ENCODE measurements around the gene ACAP3. TPM values are rescaled to one million over a fixed set of nuclear protein-coding genes. Genes with fewer than 3 reads are reported as not detected.

ACAP3 gene
- total and polyA plus RNA-seq, 3 experiments from 2014 or later = 6.9 to 38.8 (median 36.4) TPM

GRCh38 chr1:1347026-1347595 is 39.4 kb upstream of the ACAP3 start:
- H3K4me1 Mint-ChIP-seq = peaks cover 6 to 25% (median 13%) of the 10 kb centered on the region in 3 donors
- no peaks in the 10 kb centered on the region for H3K9me3 ChIP-seq (ENCODE audit: low read length)
- peak overlapping the region in 5 of 8 donors; percentile 20 to 54 (median 38) for H3K27ac Mint-ChIP-seq
- peak overlapping the region; percentile 50 to 83 (median 74) for H3K4me3 Mint-ChIP-seq
- H3K36me3 Mint-ChIP-seq = no peaks in the 10 kb centered on the region
- POLR2A ChIA-PET = no interaction called here
- H3K27me3 ChIP-seq (ENCODE audit: insufficient read depth, low read length, poor library complexity, severe bottlenecking) = no peaks in the 10 kb centered on the region
- H3K4me3 ChIP-seq (ENCODE audit: low read length) = no peak overlapping the region
- H3K27ac ChIP-seq (ENCODE audit: low read depth, low read length) = peak overlapping the region; percentile 61
- no peaks in the 10 kb centered on the region for H3K36me3 ChIP-seq (ENCODE audit: insufficient read depth, low read length)
- CTCF ChIA-PET = interaction anchor here (2.1 kb wide), 1 partner anchor 25 kb away, joined by 6 read pairs; no protein-coding TSS in a partner anchor
- no peak for DNase-seq
- H3K27me3 Mint-ChIP-seq = peaks cover 0 to 2% of the 10 kb centered on the region in 2 donors
- no peaks in the 10 kb centered on the region for H3K9me3 Mint-ChIP-seq
- H3K4me1 ChIP-seq (ENCODE audit: insufficient read depth, low read length) = peaks cover 16% of the 10 kb centered on the region

- CTCF ChIA-PET = interaction anchor here (2.1 kb wide), 1 partner anchor 25 kb away, joined by 6 read pairs; no protein-coding TSS in a partner anchor
- H3K4me1 Mint-ChIP-seq = peaks cover 5 to 22% (median 11%) of the 10 kb centered on the region in 3 donors
- no peaks in the 10 kb centered on the region for H3K9me3 Mint-ChIP-seq
- no peaks in the 10 kb centered on the region for H3K36me3 Mint-ChIP-seq
- no peaks in the 10 kb centered on the region for H3K36me3 ChIP-seq (ENCODE audit: insufficient read depth, low read length)
- no peaks in the 10 kb centered on the region for H3K27me3 Mint-ChIP-seq
- no peak overlapping the region for H3K4me3 ChIP-seq (ENCODE audit: low read length)
- no peaks in the 10 kb centered on the region for H3K27me3 ChIP-seq (ENCODE audit: insufficient read depth, low read length, poor library complexity, severe bottlenecking)
- H3K4me1 ChIP-seq (ENCODE audit: insufficient read depth, low read length) = peaks cover 16% of the 10 kb centered on the region
- H3K4me3 Mint-ChIP-seq = peak overlapping the region in 5 of 7 donors; percentile 50 to 83 (median 61)
- DNase-seq = no peak
- POLR2A ChIA-PET = no interaction called here
- peak overlapping the region in 1 of 8 donors; percentile 20 for H3K27ac Mint-ChIP-seq
- no peak overlapping the region for H3K27ac ChIP-seq (ENCODE audit: low read depth, low read length)
- no peaks in the 10 kb centered on the region for H3K9me3 ChIP-seq (ENCODE audit: low read length)
Observed at GRCh38 chr1:1346501-1346890, 38.8 kb upstream of the ACAP3 start.

GRCh38 chr1:1345860-1346500 is 38.2 kb upstream of the ACAP3 start:
- no peak for DNase-seq
- ChIA-PET CTCF (interaction anchor here (2.1 kb wide), 1 partner anchor 26 kb away, joined by 6 read pairs; no protein-coding TSS in a partner anchor), POLR2A (no interaction called here)
- no peaks in the 10 kb centered on the region for H3K27me3 ChIP-seq (ENCODE audit: insufficient read depth, low read length, poor library complexity, severe bottlenecking)
- no peaks in the 10 kb centered on the region for H3K9me3 Mint-ChIP-seq
- H3K27me3 Mint-ChIP-seq = no peaks in the 10 kb centered on the region
- H3K4me1 ChIP-seq (ENCODE audit: insufficient read depth, low read length) = peaks cover 16% of the 10 kb centered on the region
- no peak overlapping the region for H3K27ac Mint-ChIP-seq
- H3K27ac ChIP-seq (ENCODE audit: low read depth, low read length) = no peak overlapping the region
- H3K36me3 ChIP-seq (ENCODE audit: insufficient read depth, low read length) = no peaks in the 10 kb centered on the region
- peaks cover 9 to 22% (median 11%) of the 10 kb centered on the region in 3 donors for H3K4me1 Mint-ChIP-seq
- peak overlapping the region in 1 of 7 donors; percentile 25 for H3K4me3 Mint-ChIP-seq
- peaks cover 0 to 4% (median 4%) of the 10 kb centered on the region in 3 donors for H3K36me3 Mint-ChIP-seq
- H3K9me3 ChIP-seq (ENCODE audit: low read length) = no peaks in the 10 kb centered on the region
- no peak overlapping the region for H3K4me3 ChIP-seq (ENCODE audit: low read length)

GRCh38 chr1:1345384-1345783 is 37.7 kb upstream of the ACAP3 start:
- DNase-seq = no peak
- CTCF ChIA-PET = interaction anchor here (2.1 kb wide), 1 partner anchor 27 kb away, joined by 6 read pairs; no protein-coding TSS in a partner anchor
- Mint-ChIP-seq H3K36me3 (peaks cover 0 to 10% (median 9%) of the 10 kb centered on the region in 3 donors), H3K9me3 (no peaks in the 10 kb centered on the region), H3K4me1 (peaks cover 11 to 22% (median 11%) of the 10 kb centered on the region in 3 donors), H3K27ac (no peak overlapping the region), H3K27me3 (no peaks in the 10 kb centered on the region), H3K4me3 (no peak overlapping the region)
- H3K4me1 ChIP-seq (ENCODE audit: insufficient read depth, low read length) = peaks cover 16% of the 10 kb centered on the region
- H3K4me3 ChIP-seq (ENCODE audit: low read length) = no peak overlapping the region
- H3K27ac ChIP-seq (ENCODE audit: low read depth, low read length) = no peak overlapping the region
- POLR2A ChIA-PET = no interaction called here
- H3K27me3 ChIP-seq (ENCODE audit: insufficient read depth, low read length, poor library complexity, severe bottlenecking) = no peaks in the 10 kb centered on the region
- no peaks in the 10 kb centered on the region for H3K9me3 ChIP-seq (ENCODE audit: low read length)
- H3K36me3 ChIP-seq (ENCODE audit: insufficient read depth, low read length) = no peaks in the 10 kb centered on the region

- POLR2A ChIA-PET = no interaction called here
- Mint-ChIP-seq H3K27me3 (no peaks in the 10 kb centered on the region), H3K36me3 (peaks cover 0 to 14% (median 9%) of the 10 kb centered on the region in 3 donors), H3K4me1 (peaks cover 11 to 22% (median 11%) of the 10 kb centered on the region in 3 donors), H3K9me3 (no peaks in the 10 kb centered on the region), H3K27ac (peak overlapping the region in 1 of 8 donors; percentile 65), H3K4me3 (no peak overlapping the region)
- H3K9me3 ChIP-seq (ENCODE audit: low read length) = no peaks in the 10 kb centered on the region
- H3K36me3 ChIP-seq (ENCODE audit: insufficient read depth, low read length) = no peaks in the 10 kb centered on the region
- no peaks in the 10 kb centered on the region for H3K27me3 ChIP-seq (ENCODE audit: insufficient read depth, low read length, poor library complexity, severe bottlenecking)
- peaks cover 16% of the 10 kb centered on the region for H3K4me1 ChIP-seq (ENCODE audit: insufficient read depth, low read length)
- no peak for DNase-seq
- H3K4me3 ChIP-seq (ENCODE audit: low read length) = no peak overlapping the region
- no peak overlapping the region for H3K27ac ChIP-seq (ENCODE audit: low read depth, low read length)
- CTCF ChIA-PET = no interaction called here
Observed at GRCh38 chr1:1344655-1345361, 37.1 kb upstream of the ACAP3 start.

GRCh38 chr1:1343811-1344421 is 36.2 kb upstream of the ACAP3 start:
- no peaks in the 10 kb centered on the region for H3K27me3 Mint-ChIP-seq
- no peak overlapping the region for H3K4me3 Mint-ChIP-seq
- H3K36me3 Mint-ChIP-seq = peaks cover 0 to 19% (median 9%) of the 10 kb centered on the region in 3 donors
- H3K4me3 ChIP-seq (ENCODE audit: low read length) = no peak overlapping the region
- H3K27ac ChIP-seq (ENCODE audit: low read depth, low read length) = no peak overlapping the region
- no peaks in the 10 kb centered on the region for H3K36me3 ChIP-seq (ENCODE audit: insufficient read depth, low read length)
- H3K27me3 ChIP-seq (ENCODE audit: insufficient read depth, low read length, poor library complexity, severe bottlenecking) = no peaks in the 10 kb centered on the region
- peaks cover 11 to 22% (median 11%) of the 10 kb centered on the region in 3 donors for H3K4me1 Mint-ChIP-seq
- POLR2A ChIA-PET = no interaction called here
- H3K9me3 Mint-ChIP-seq = no peaks in the 10 kb centered on the region
- H3K27ac Mint-ChIP-seq = no peak overlapping the region
- CTCF ChIA-PET = no interaction called here
- peaks cover 16% of the 10 kb centered on the region for H3K4me1 ChIP-seq (ENCODE audit: insufficient read depth, low read length)
- H3K9me3 ChIP-seq (ENCODE audit: low read length) = no peaks in the 10 kb centered on the region
- no peak for DNase-seq

GRCh38 chr1:1342584-1343115 is 34.9 kb upstream of the ACAP3 start:
- Histone ChIP-seq H3K36me3 (ENCODE audit: insufficient read depth, low read length) (no peaks in the 10 kb centered on the region), H3K27ac (ENCODE audit: low read depth, low read length) (no peak overlapping the region), H3K4me3 (ENCODE audit: low read length) (no peak overlapping the region), H3K4me1 (ENCODE audit: insufficient read depth, low read length) (peaks cover 8% of the 10 kb centered on the region), H3K27me3 (ENCODE audit: insufficient read depth, low read length, poor library complexity, severe bottlenecking) (no peaks in the 10 kb centered on the region), H3K9me3 (ENCODE audit: low read length) (no peaks in the 10 kb centered on the region)
- CTCF ChIA-PET = no interaction called here
- no peak overlapping the region for H3K27ac Mint-ChIP-seq
- H3K36me3 Mint-ChIP-seq = peaks cover 0 to 25% (median 11%) of the 10 kb centered on the region in 3 donors
- DNase-seq = no peak
- POLR2A ChIA-PET = no interaction called here
- H3K4me3 Mint-ChIP-seq = no peak overlapping the region
- H3K27me3 Mint-ChIP-seq = no peaks in the 10 kb centered on the region
- H3K4me1 Mint-ChIP-seq = peaks cover 10 to 15% (median 11%) of the 10 kb centered on the region in 3 donors
- no peaks in the 10 kb centered on the region for H3K9me3 Mint-ChIP-seq

Measured in CD8-positive, alpha-beta memory T cell (primary cell).